HepG2 (cell line): ENCODE results near the gene SAMD9L. TPM values are rescaled to one million over a fixed set of nuclear protein-coding genes. Genes with fewer than 3 reads are reported as not detected.

ENCODE experiments used
- ATAC-seq: fragments of 200-7000 bp; cut with Tn5 transposase; 3 replicates; pipeline ENCODE4 v1.9.1; 2020; ENCODE audit warnings: mild to moderate bottlenecking, moderate library complexity
- BruUV-seq: library from RNA; stranded (reverse); fragments of 400-500 nt; replicated peaks from 2 replicates; lab custom pipeline; 2021; lab: Mats Ljungman, UMichigan
- CTCF ChIA-PET: fragments of 300-600 bp; formaldehyde crosslinking; extraction: SDS; loops from one replicate; lab custom pipeline; 2021; ENCODE audit warnings: low total read pairs, inconsistent platforms, low intra/inter-chr PET ratio; lab: Yijun Ruan, JAX
- POLR2A ChIA-PET: fragments of 350-600 bp; sonication (Branson Sonifier 250); formaldehyde crosslinking; loops from one replicate; lab custom pipeline; 2020; ENCODE audit warnings: antibody characterized with exemption, inconsistent platforms; lab: Yijun Ruan, JAX
- DNase-seq: peaks from one replicate; pipeline ENCODE4 v3.0.0-alpha.2; 2015; ENCODE audit warnings: low spot score
- FAIRE-seq: peaks from 3 replicates; lab custom pipeline; 2011; peaks lifted over from hg19 to GRCh38; lab: Jason Lieb, UNC
- H2AFZ ChIP-seq: one replicate; pipeline ENCODE4 v1.6.1; 2011; ENCODE audit warnings: low read length, inconsistent platforms
- H3K27ac ChIP-seq: fragments of 300-600 bp; 3 replicates; pipeline ENCODE4 v1.8.0; 2011; ENCODE audit warnings: mixed run types, mild to moderate bottlenecking, mixed read lengths, low read length, inconsistent platforms; ENCODE audit not compliant: insufficient read depth; ENCODE audit errors: extremely low read length
- H3K27me3 ChIP-seq, 2 experiments: fragments of 200-600 bp in 1 of 2; 2 replicates in 1 of 2; 3 replicates in 1 of 2; pipeline versions ENCODE4 v1.6.0 to v1.8.0; 2011; ENCODE audit warnings: low read length in 2 of 2, mild to moderate bottlenecking in 2 of 2, moderate library complexity in 2 of 2, inconsistent platforms in 1 of 2; ENCODE audit not compliant: insufficient read depth in 2 of 2, control insufficient read depth in 1 of 2
- H3K36me3 ChIP-seq, 2 experiments: fragments of 200-600 bp in 1 of 2; replicated peaks in 1 of 2; 2 replicates in 1 of 2; 3 replicates in 1 of 2; pipeline versions ENCODE4 v1.5.1 to v1.8.0; 2011; ENCODE audit warnings: low read length in 2 of 2, inconsistent platforms in 1 of 2; ENCODE audit not compliant: insufficient read depth in 2 of 2, control insufficient read depth in 1 of 2
- H3K4me1 ChIP-seq: 2 replicates; pipeline ENCODE4 v1.5.1; 2012; ENCODE audit warnings: low read length, inconsistent platforms; ENCODE audit not compliant: insufficient read depth
- H3K4me2 ChIP-seq: 2 replicates; pipeline ENCODE4 v1.6.0; 2011; ENCODE audit warnings: low read depth, low read length, inconsistent platforms
- H3K4me3 ChIP-seq, 3 experiments: fragments of 200-600 bp in 1 of 3; sonication (generic), shearing (Covaris generic) in 1 of 3; replicated peaks in 1 of 3; 2 replicates each; pipeline ENCODE4 v1.5.1; 2011 to 2016; ENCODE audit warnings: low read length in 3 of 3, inconsistent platforms in 2 of 3, low read depth in 2 of 3, mild to moderate bottlenecking in 2 of 3, control low read depth in 1 of 3, mixed read lengths in 1 of 3; ENCODE audit not compliant: insufficient read depth in 1 of 3
- H3K79me2 ChIP-seq: one replicate; pipeline ENCODE4 v1.6.1; 2011; ENCODE audit warnings: low read length, inconsistent platforms; ENCODE audit not compliant: insufficient read depth
- H3K9ac ChIP-seq: 2 replicates; pipeline ENCODE4 v1.6.0; 2011; ENCODE audit warnings: mild to moderate bottlenecking, low read depth, low read length, inconsistent platforms; ENCODE audit not compliant: insufficient read depth
- H3K9me3 ChIP-seq: 2 replicates; pipeline ENCODE4 v1.5.1; 2012; ENCODE audit warnings: mild to moderate bottlenecking, low read length
- H4K20me1 ChIP-seq: 2 replicates; pipeline ENCODE4 v1.6.0; 2011; ENCODE audit warnings: inconsistent platforms, mild to moderate bottlenecking, low read length, moderate library complexity; ENCODE audit not compliant: insufficient read depth
- CERS6 ChIP-seq: sonication (generic); formaldehyde crosslinking; IDR thresholded peaks from 2 replicates; pipeline ENCODE4 v1.5.0; 2020; ENCODE audit warnings: missing genetic modification reagents
- ESRRA ChIP-seq: sonication (generic); formaldehyde crosslinking; IDR thresholded peaks from 2 replicates; pipeline ENCODE4 v1.5.1; 2020; ENCODE audit warnings: mild to moderate bottlenecking, low read depth, missing genetic modification reagents
- HCFC1 ChIP-seq: fragments of 150-350 bp; IDR thresholded peaks from 2 replicates; pipeline ENCODE4 v1.6.1; 2014; ENCODE audit warnings: low read depth, low read length
- TRAFD1 ChIP-seq: sonication (generic); formaldehyde crosslinking; IDR thresholded peaks from 2 replicates; pipeline ENCODE4 v1.5.1; 2020; ENCODE audit warnings: missing genetic modification reagents, mild to moderate bottlenecking, borderline replicate concordance
- ZBTB3 ChIP-seq: sonication (generic); formaldehyde crosslinking; IDR thresholded peaks from 2 replicates; pipeline ENCODE4 v1.4.0; 2020; ENCODE audit warnings: low read depth, mild to moderate bottlenecking, moderate library complexity, missing genetic modification reagents, borderline replicate concordance
- ZMAT3 ChIP-seq: sonication (generic); formaldehyde crosslinking; conservative IDR thresholded peaks from 2 replicates; pipeline ENCODE4 v1.7.0; 2021; ENCODE audit warnings: missing genetic modification reagents
- ZNF639 ChIP-seq: conservative IDR thresholded peaks from 2 replicates; pipeline ENCODE4 v1.6.1; 2018; ENCODE audit warnings: missing genetic modification reagents
- WGBS: methylation state at CpG from one replicate; pipeline ENCODE4 v1.1.6; 2017; ENCODE audit warnings: low lambda C conversion rate; 5-methylcytosine and 5-hydroxymethylcytosine counted together
- in situ Hi-C: cut with HindIII; loops from 2 replicates; pipeline ENCODE4 v1.10.0; 2017; ENCODE audit warnings: low pct_unique_long_range_greater_than_20kb; ENCODE audit not compliant: extremely low pct_ligation_motif_present
- intact Hi-C: fragments of 100-400 bp; cut with micrococcal nuclease; formaldehyde crosslinking; loops from one replicate; pipeline ENCODE4 v1.10.0; 2022; ENCODE audit not compliant: unreplicated experiment
- polyA plus RNA-seq, 8 experiments: library from polyadenylated mRNA; depleted of rRNA in 3 of 8; stranded (reverse) in 7 of 8; unstranded in 1 of 8; fragments of >200 nt; fragmentation: Illumina TruSeq in 4 of 8; extraction: Trizol in 4 of 8; gene quantifications; 2 replicates each; pipeline versions ENCODE4 v1.2.1 to v1.2.3, GENCODE V29; 2011 to 2016; ENCODE audit warnings: low read depth in 4 of 8, missing spikeins in 1 of 8, mixed read lengths in 1 of 8; ENCODE audit not compliant: insufficient read depth in 1 of 8
- total RNA-seq, 5 experiments: library from RNA; depleted of rRNA; stranded (reverse); fragments of >200 nt; fragmentation: Illumina TruSeq; extraction: Trizol; gene quantifications; 2 replicates each; pipeline ENCODE4 v1.2.3, GENCODE V29; 2016; ENCODE audit warnings: low read depth in 1 of 5

The SAMD9L gene
- total and polyA plus RNA-seq, 2 of the 13 experiments (the other 11 are each of a cell fraction or from before 2014, with no cell fraction given), result not detected

- TF ChIP-seq TRAFD1 (CRISPR knock-in tag), result no peak
- no peak for TF ChIP-seq ESRRA
- no peak overlapping the region for H3K27ac ChIP-seq
- no peaks in the 10 kb centered on the region for H3K4me1 ChIP-seq
- no peak overlapping the region for H3K4me2 ChIP-seq
- ChIA-PET CTCF (no interaction called here), POLR2A (no interaction called here)
- DNase-seq (no peak), FAIRE-seq (no peak), ATAC-seq (no peak)
- no peaks in the 10 kb centered on the region for H3K36me3 ChIP-seq
- no peaks in the 10 kb centered on the region for H4K20me1 ChIP-seq
- 35% methylated on average over 3 of the region's 3 CpGs for WGBS
- H3K79me2 ChIP-seq, result no peaks in the 10 kb centered on the region
- no TSS peak for BruUV-seq
- intact Hi-C loops (no loop called here), in situ Hi-C loops (no loop called here)
- peaks cover 2 to 3% of the 10 kb centered on the region in 2 experiments; a peak in 2 of 5 replicates for H3K27me3 ChIP-seq
- no peak overlapping the region for H3K9ac ChIP-seq
- no peak overlapping the region for H3K4me3 ChIP-seq
- no peaks in the 10 kb centered on the region for H3K9me3 ChIP-seq
- no peak overlapping the region for H2AFZ ChIP-seq
Measured at GRCh38 chr7:93145354-93145753, 2.8 kb downstream of the SAMD9L start.

- WGBS, result 0% methylated on average over 1 of the region's 1 CpG
- ChIA-PET CTCF (no interaction called here), POLR2A (no interaction called here)
- DNase-seq (no peak), FAIRE-seq (no peak), ATAC-seq (no peak)
- BruUV-seq, result no TSS peak
- Histone ChIP-seq H2AFZ (no peak overlapping the region), H3K4me3 (no peak overlapping the region), H3K36me3 (no peaks in the 10 kb centered on the region), H4K20me1 (no peaks in the 10 kb centered on the region), H3K27ac (no peak overlapping the region), H3K9me3 (no peaks in the 10 kb centered on the region), H3K79me2 (no peaks in the 10 kb centered on the region), H3K4me1 (no peaks in the 10 kb centered on the region), H3K9ac (no peak overlapping the region), H3K27me3 (no peaks in the 10 kb centered on the region; a peak in 2 of 5 replicates), H3K4me2 (no peak overlapping the region)
- intact Hi-C loops (no loop called here), in situ Hi-C loops (no loop called here)
- TF ChIP-seq CERS6 (CRISPR knock-in tag) (no peak), ZMAT3 (CRISPR knock-in tag) (no peak), HCFC1 (no peak), ZBTB3 (CRISPR knock-in tag) (no peak), ZNF639 (CRISPR knock-in tag) (no peak)
Measured at GRCh38 chr7:93142127-93142526, 6.1 kb downstream of the SAMD9L start.
